HepG2 (cell line): ENCODE measurements around the gene MS4A1. TPM values are rescaled to one million over a fixed set of nuclear protein-coding genes. Genes with fewer than 3 reads are reported as not detected.

Experiments
- ATAC-seq: fragments of 200-7000 bp; cut with Tn5 transposase; 3 replicates; pipeline ENCODE4 v1.9.1; 2020; ENCODE audit warnings: mild to moderate bottlenecking, moderate library complexity
- BruUV-seq: library from RNA; stranded (reverse); fragments of 400-500 nt; replicated peaks from 2 replicates; lab custom pipeline; 2021; lab: Mats Ljungman, UMichigan
- CTCF ChIA-PET: fragments of 300-600 bp; formaldehyde crosslinking; extraction: SDS; loops from one replicate; lab custom pipeline; 2021; ENCODE audit warnings: low total read pairs, inconsistent platforms, low intra/inter-chr PET ratio; lab: Yijun Ruan, JAX
- POLR2A ChIA-PET: fragments of 350-600 bp; sonication (Branson Sonifier 250); formaldehyde crosslinking; loops from one replicate; lab custom pipeline; 2020; ENCODE audit warnings: antibody characterized with exemption, inconsistent platforms; lab: Yijun Ruan, JAX
- DNase-seq: peaks from one replicate; pipeline ENCODE4 v3.0.0-alpha.2; 2015; ENCODE audit warnings: low spot score
- FAIRE-seq: peaks from 3 replicates; lab custom pipeline; 2011; peaks lifted over from hg19 to GRCh38; lab: Jason Lieb, UNC
- H2AFZ ChIP-seq: one replicate; pipeline ENCODE4 v1.6.1; 2011; ENCODE audit warnings: low read length, inconsistent platforms
- H3K27ac ChIP-seq: fragments of 300-600 bp; 3 replicates; pipeline ENCODE4 v1.8.0; 2011; ENCODE audit warnings: mixed run types, mild to moderate bottlenecking, mixed read lengths, low read length, inconsistent platforms; ENCODE audit not compliant: insufficient read depth; ENCODE audit errors: extremely low read length
- H3K27me3 ChIP-seq, 2 experiments: fragments of 200-600 bp in 1 of 2; 2 replicates in 1 of 2; 3 replicates in 1 of 2; pipeline versions ENCODE4 v1.6.0 to v1.8.0; 2011; ENCODE audit warnings: low read length in 2 of 2, mild to moderate bottlenecking in 2 of 2, moderate library complexity in 2 of 2, inconsistent platforms in 1 of 2; ENCODE audit not compliant: insufficient read depth in 2 of 2, control insufficient read depth in 1 of 2
- H3K36me3 ChIP-seq, 2 experiments: fragments of 200-600 bp in 1 of 2; replicated peaks in 1 of 2; 2 replicates in 1 of 2; 3 replicates in 1 of 2; pipeline versions ENCODE4 v1.5.1 to v1.8.0; 2011; ENCODE audit warnings: low read length in 2 of 2, inconsistent platforms in 1 of 2; ENCODE audit not compliant: insufficient read depth in 2 of 2, control insufficient read depth in 1 of 2
- H3K4me1 ChIP-seq: 2 replicates; pipeline ENCODE4 v1.5.1; 2012; ENCODE audit warnings: low read length, inconsistent platforms; ENCODE audit not compliant: insufficient read depth
- H3K4me2 ChIP-seq: 2 replicates; pipeline ENCODE4 v1.6.0; 2011; ENCODE audit warnings: low read depth, low read length, inconsistent platforms
- H3K4me3 ChIP-seq, 3 experiments: fragments of 200-600 bp in 1 of 3; sonication (generic), shearing (Covaris generic) in 1 of 3; replicated peaks in 1 of 3; 2 replicates each; pipeline ENCODE4 v1.5.1; 2011 to 2016; ENCODE audit warnings: low read length in 3 of 3, inconsistent platforms in 2 of 3, low read depth in 2 of 3, mild to moderate bottlenecking in 2 of 3, control low read depth in 1 of 3, mixed read lengths in 1 of 3; ENCODE audit not compliant: insufficient read depth in 1 of 3
- H3K79me2 ChIP-seq: one replicate; pipeline ENCODE4 v1.6.1; 2011; ENCODE audit warnings: low read length, inconsistent platforms; ENCODE audit not compliant: insufficient read depth
- H3K9ac ChIP-seq: 2 replicates; pipeline ENCODE4 v1.6.0; 2011; ENCODE audit warnings: mild to moderate bottlenecking, low read depth, low read length, inconsistent platforms; ENCODE audit not compliant: insufficient read depth
- H3K9me3 ChIP-seq: 2 replicates; pipeline ENCODE4 v1.5.1; 2012; ENCODE audit warnings: mild to moderate bottlenecking, low read length
- H4K20me1 ChIP-seq: 2 replicates; pipeline ENCODE4 v1.6.0; 2011; ENCODE audit warnings: inconsistent platforms, mild to moderate bottlenecking, low read length, moderate library complexity; ENCODE audit not compliant: insufficient read depth
- HHEX ChIP-seq: IDR thresholded peaks from 2 replicates; pipeline ENCODE4 v1.6.1; 2016; ENCODE audit warnings: control low read depth
- ZNF260 ChIP-seq: sonication (generic); formaldehyde crosslinking; IDR thresholded peaks from 2 replicates; pipeline ENCODE4 v1.4.0; 2020; ENCODE audit warnings: missing genetic modification reagents, low read depth, mild to moderate bottlenecking, borderline replicate concordance
- ZNF430 ChIP-seq: sonication (generic); formaldehyde crosslinking; IDR thresholded peaks from 2 replicates; pipeline ENCODE4 v1.9.0; 2021; ENCODE audit warnings: mild to moderate bottlenecking, missing genetic modification reagents
- ZNF468 ChIP-seq: sonication (generic); formaldehyde crosslinking; IDR thresholded peaks from 2 replicates; pipeline ENCODE4 v1.8.0; 2022; ENCODE audit warnings: mild to moderate bottlenecking, moderate library complexity, missing genetic modification reagents
- WGBS: methylation state at CpG from one replicate; pipeline ENCODE4 v1.1.6; 2017; ENCODE audit warnings: low lambda C conversion rate; 5-methylcytosine and 5-hydroxymethylcytosine counted together
- in situ Hi-C: cut with HindIII; loops from 2 replicates; pipeline ENCODE4 v1.10.0; 2017; ENCODE audit warnings: low pct_unique_long_range_greater_than_20kb; ENCODE audit not compliant: extremely low pct_ligation_motif_present
- intact Hi-C: fragments of 100-400 bp; cut with micrococcal nuclease; formaldehyde crosslinking; loops from one replicate; pipeline ENCODE4 v1.10.0; 2022; ENCODE audit not compliant: unreplicated experiment
- polyA plus RNA-seq, 8 experiments: library from polyadenylated mRNA; depleted of rRNA in 3 of 8; stranded (reverse) in 7 of 8; unstranded in 1 of 8; fragments of >200 nt; fragmentation: Illumina TruSeq in 4 of 8; extraction: Trizol in 4 of 8; gene quantifications; 2 replicates each; pipeline versions ENCODE4 v1.2.1 to v1.2.3, GENCODE V29; 2011 to 2016; ENCODE audit warnings: low read depth in 4 of 8, missing spikeins in 1 of 8, mixed read lengths in 1 of 8; ENCODE audit not compliant: insufficient read depth in 1 of 8
- total RNA-seq, 5 experiments: library from RNA; depleted of rRNA; stranded (reverse); fragments of >200 nt; fragmentation: Illumina TruSeq; extraction: Trizol; gene quantifications; 2 replicates each; pipeline ENCODE4 v1.2.3, GENCODE V29; 2016; ENCODE audit warnings: low read depth in 1 of 5
- TF ChIP-seq, protein P1 (sequence below): sonication (generic); formaldehyde crosslinking; conservative IDR thresholded peaks from 2 replicates; pipeline ENCODE4 v1.4.0; 2020; ENCODE audit warnings: missing genetic modification reagents
- TF ChIP-seq, protein P2 (sequence below): sonication (generic); formaldehyde crosslinking; IDR thresholded peaks from 2 replicates; pipeline ENCODE4 v1.5.0; 2020; ENCODE audit warnings: mild to moderate bottlenecking, missing genetic modification reagents, moderate library complexity

The MS4A1 gene
- total and polyA plus RNA-seq, 2 of the 13 experiments (the other 11 are each of a cell fraction or from before 2014, with no cell fraction given): 0.01 TPM; not detected in 1

DNA sequence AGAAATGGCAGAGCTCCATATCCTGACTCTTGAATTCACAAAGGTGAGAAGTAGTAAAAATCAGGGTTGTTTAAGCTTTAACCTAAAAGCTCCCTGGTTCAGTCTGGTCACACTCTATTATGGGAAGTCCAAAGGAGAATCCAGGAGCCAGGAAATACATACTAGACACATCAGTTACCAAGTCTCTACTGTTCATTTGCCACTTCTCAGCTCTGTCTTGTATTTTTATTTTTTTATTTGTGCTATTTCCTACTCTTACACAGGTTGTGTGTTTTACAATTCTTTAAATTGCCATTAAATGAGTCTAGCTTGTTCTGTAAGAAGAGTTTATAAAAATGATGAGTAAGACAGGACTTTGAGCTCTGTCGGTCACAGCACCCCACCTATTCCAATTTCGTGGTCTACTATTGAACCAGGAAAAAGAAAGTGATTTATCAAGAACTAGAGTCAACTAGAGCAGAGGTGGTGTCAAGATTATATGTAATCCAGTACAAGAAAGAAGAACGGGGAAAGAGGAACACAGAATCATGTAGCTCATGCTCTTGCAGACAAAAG is 46.7 kb downstream of the MS4A1 start:
- no peak overlapping the region for H2AFZ ChIP-seq
- H3K9me3 ChIP-seq: no peaks in the 10 kb centered on the region
- H4K20me1 ChIP-seq: no peaks in the 10 kb centered on the region
- no peak for FAIRE-seq
- no peak overlapping the region for H3K4me3 ChIP-seq
- POLR2A ChIA-PET: no interaction called here
- no peak for TF ChIP-seq ZNF430 (CRISPR knock-in tag)
- no peak for TF ChIP-seq ZNF260 (CRISPR knock-in tag)
- TF ChIP-seq, protein P1, sequence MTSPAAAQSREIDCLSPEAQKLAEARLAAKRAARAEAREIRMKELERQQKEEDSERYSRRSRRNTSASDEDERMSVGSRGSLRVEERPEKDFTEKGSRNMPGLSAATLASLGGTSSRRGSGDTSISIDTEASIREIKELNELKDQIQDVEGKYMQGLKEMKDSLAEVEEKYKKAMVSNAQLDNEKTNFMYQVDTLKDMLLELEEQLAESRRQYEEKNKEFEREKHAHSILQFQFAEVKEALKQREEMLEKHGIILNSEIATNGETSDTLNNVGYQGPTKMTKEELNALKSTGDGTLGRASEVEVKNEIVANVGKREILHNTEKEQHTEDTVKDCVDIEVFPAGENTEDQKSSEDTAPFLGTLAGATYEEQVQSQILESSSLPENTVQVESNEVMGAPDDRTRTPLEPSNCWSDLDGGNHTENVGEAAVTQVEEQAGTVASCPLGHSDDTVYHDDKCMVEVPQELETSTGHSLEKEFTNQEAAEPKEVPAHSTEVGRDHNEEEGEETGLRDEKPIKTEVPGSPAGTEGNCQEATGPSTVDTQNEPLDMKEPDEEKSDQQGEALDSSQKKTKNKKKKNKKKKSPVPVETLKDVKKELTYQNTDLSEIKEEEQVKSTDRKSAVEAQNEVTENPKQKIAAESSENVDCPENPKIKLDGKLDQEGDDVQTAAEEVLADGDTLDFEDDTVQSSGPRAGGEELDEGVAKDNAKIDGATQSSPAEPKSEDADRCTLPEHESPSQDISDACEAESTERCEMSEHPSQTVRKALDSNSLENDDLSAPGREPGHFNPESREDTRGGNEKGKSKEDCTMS (CRISPR knock-in tag): no peak
- TF ChIP-seq, protein P2, sequence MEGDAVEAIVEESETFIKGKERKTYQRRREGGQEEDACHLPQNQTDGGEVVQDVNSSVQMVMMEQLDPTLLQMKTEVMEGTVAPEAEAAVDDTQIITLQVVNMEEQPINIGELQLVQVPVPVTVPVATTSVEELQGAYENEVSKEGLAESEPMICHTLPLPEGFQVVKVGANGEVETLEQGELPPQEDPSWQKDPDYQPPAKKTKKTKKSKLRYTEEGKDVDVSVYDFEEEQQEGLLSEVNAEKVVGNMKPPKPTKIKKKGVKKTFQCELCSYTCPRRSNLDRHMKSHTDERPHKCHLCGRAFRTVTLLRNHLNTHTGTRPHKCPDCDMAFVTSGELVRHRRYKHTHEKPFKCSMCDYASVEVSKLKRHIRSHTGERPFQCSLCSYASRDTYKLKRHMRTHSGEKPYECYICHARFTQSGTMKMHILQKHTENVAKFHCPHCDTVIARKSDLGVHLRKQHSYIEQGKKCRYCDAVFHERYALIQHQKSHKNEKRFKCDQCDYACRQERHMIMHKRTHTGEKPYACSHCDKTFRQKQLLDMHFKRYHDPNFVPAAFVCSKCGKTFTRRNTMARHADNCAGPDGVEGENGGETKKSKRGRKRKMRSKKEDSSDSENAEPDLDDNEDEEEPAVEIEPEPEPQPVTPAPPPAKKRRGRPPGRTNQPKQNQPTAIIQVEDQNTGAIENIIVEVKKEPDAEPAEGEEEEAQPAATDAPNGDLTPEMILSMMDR: no peak
- no peak for TF ChIP-seq HHEX (CRISPR knock-in tag)
- TF ChIP-seq ZNF468 (CRISPR knock-in tag): no peak
- TF ChIP-seq, all 625 proteins: peak for 0
- 4% methylated on average over 3 of the region's 3 CpGs for WGBS
- no TSS peak for BruUV-seq
- ATAC-seq (no peak), DNase-seq (no peak)
- H3K9ac ChIP-seq: no peak overlapping the region
- H3K4me2 ChIP-seq: no peak overlapping the region
- H3K36me3 ChIP-seq: no peaks in the 10 kb centered on the region
- CTCF ChIA-PET: no interaction called here
- in situ Hi-C loops (no loop called here), intact Hi-C loops (no loop called here)
- no peaks in the 10 kb centered on the region for H3K79me2 ChIP-seq
- no peaks in the 10 kb centered on the region; a peak in 1 of 5 replicates for H3K27me3 ChIP-seq
- H3K27ac ChIP-seq: no peak overlapping the region
- H3K4me1 ChIP-seq: no peaks in the 10 kb centered on the region
